Smooth muscle cell (in vitro differentiated cells): ENCODE data around the gene MISP. TPM values are rescaled to one million over a fixed set of nuclear protein-coding genes. Genes with fewer than 3 reads are reported as not detected.

Experiments used
- DNase-seq: peaks from one replicate; lab custom pipeline; 2025; ENCODE audit not compliant: unreplicated experiment; lab: John Stamatoyannopoulos, UW
- H2AFZ ChIP-seq: fragments of 200-600 bp; sonication (generic); 2 replicates; pipeline ENCODE4 v1.6.0; 2016; ENCODE audit warnings: antibody characterized with exemption, low read depth, mild to moderate bottlenecking
- H3F3A ChIP-seq: fragments of 200-600 bp; sonication (generic); 2 replicates; pipeline ENCODE4 v1.6.0; 2017; ENCODE audit warnings: antibody characterized with exemption, low read depth
- H3K27ac ChIP-seq: fragments of 200-600 bp; sonication (generic); 2 replicates; pipeline ENCODE4 v1.5.1; 2016; ENCODE audit warnings: low read depth, mild to moderate bottlenecking
- H3K27me3 ChIP-seq: fragments of 200-600 bp; sonication (generic); 2 replicates; pipeline ENCODE4 v1.6.1; 2016; ENCODE audit warnings: low read depth, mild to moderate bottlenecking
- H3K36me3 ChIP-seq: fragments of 200-600 bp; sonication (generic); 2 replicates; pipeline ENCODE4 v1.5.1; 2016; ENCODE audit warnings: low read depth
- H3K4me1 ChIP-seq: fragments of 200-600 bp; sonication (generic); 2 replicates; pipeline ENCODE4 v1.5.1; 2016; ENCODE audit warnings: low read depth
- H3K4me2 ChIP-seq: fragments of 200-600 bp; sonication (generic); 2 replicates; pipeline ENCODE4 v1.6.0; 2016; ENCODE audit warnings: mild to moderate bottlenecking
- H3K4me3 ChIP-seq: fragments of 200-600 bp; sonication (generic); 2 replicates; pipeline ENCODE4 v1.5.1; 2016; ENCODE audit warnings: mild to moderate bottlenecking
- H3K79me2 ChIP-seq: fragments of 200-600 bp; sonication (generic); 2 replicates; pipeline ENCODE4 v1.6.0; 2016; ENCODE audit warnings: low read depth, mild to moderate bottlenecking
- H3K9ac ChIP-seq: fragments of 200-600 bp; sonication (generic); 2 replicates; pipeline ENCODE4 v1.6.0; 2016; ENCODE audit warnings: low read depth
- H3K9me3 ChIP-seq: fragments of 200-600 bp; sonication (generic); replicated peaks from 2 replicates; pipeline ENCODE4 v1.5.1; 2016; ENCODE audit warnings: low read depth
- H4K20me1 ChIP-seq: fragments of 200-600 bp; sonication (generic); 2 replicates; pipeline ENCODE4 v1.6.0; 2016; ENCODE audit warnings: low read depth
- WGBS: methylation state at CpG from one replicate; pipeline ENCODE4 v1.1.7; 2016; ENCODE audit warnings: low lambda C conversion rate; 5-methylcytosine and 5-hydroxymethylcytosine counted together
- polyA plus RNA-seq: library from polyadenylated mRNA; unstranded; fragments of >200 nt; fragmentation: Nextera tagmentation; extraction: Ambion mirVana; gene quantifications from 2 replicates; pipeline ENCODE4 v1.2.1, GENCODE V29; 2016
- total RNA-seq: library from RNA; depleted of rRNA; stranded (reverse); fragments of >200 nt; gene quantifications from 2 replicates; pipeline ENCODE4 v1.2.3, GENCODE V29; 2014
- TF ChIP-seq, protein P1 (sequence below): fragments of 200-600 bp; sonication (generic); IDR thresholded peaks from 2 replicates; pipeline ENCODE4 v1.5.1; 2017; ENCODE audit warnings: borderline replicate concordance, mild to moderate bottlenecking, antibody characterized with exemption; ENCODE audit not compliant: insufficient read depth, poor library complexity, severe bottlenecking

The MISP gene
- total and polyA plus RNA-seq, 2 experiments from 2014 or later, result 1.2 to 1.7 TPM

DNA sequence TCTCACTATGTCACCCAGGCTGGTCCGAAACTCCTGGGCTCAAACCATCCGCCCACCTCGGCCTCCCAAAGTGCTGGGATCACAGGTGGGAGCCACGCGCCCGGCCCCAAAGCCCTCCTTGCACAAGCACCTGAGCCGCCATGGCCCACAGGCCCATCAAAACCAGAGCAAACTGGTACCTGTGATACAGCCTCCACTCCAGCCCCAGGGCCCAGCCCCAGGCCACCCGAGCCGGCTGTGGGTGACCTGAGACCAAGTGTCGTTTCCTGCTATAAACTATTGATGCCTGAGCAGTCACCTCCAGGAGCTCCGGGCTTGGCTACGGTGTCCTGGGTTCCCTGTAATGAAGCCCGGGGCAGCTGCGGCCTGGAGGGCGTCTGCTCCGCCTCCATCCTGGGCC lies 36.6 kb downstream of the MISP start:
- no peaks in the 10 kb centered on the region for H3K36me3 ChIP-seq

DNA sequence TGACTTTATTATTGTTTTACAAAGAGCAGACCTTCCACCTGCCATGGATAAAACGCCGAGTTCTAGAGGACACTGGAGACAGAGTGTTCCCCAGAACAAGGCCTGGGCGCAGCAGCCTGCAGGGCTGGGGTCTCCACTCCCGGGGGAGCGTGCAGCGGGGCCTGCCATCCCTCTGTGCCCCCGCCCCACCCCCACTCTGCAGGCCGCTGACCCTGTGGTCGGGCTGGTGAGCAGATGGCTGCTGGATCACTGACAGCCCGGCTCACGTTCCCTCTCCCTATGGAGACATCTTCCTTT lies 37.7 kb downstream of the MISP start:
- Histone ChIP-seq H2AFZ (peak overlapping the region; percentile 89), H4K20me1 (no peaks in the 10 kb centered on the region), H3K4me3 (no peak overlapping the region), H3K4me2 (peak overlapping the region; percentile 30), H3K36me3 (no peaks in the 10 kb centered on the region), H3K27me3 (no peaks in the 10 kb centered on the region), H3K9ac (no peak overlapping the region), H3K4me1 (peaks cover 13% of the 10 kb centered on the region), H3K27ac (peak overlapping the region; percentile 52), H3F3A (no peaks in the 10 kb centered on the region), H3K79me2 (no peaks in the 10 kb centered on the region), H3K9me3 (no peaks in the 10 kb centered on the region)
- 89% methylated on average over 11 of the region's 11 CpGs for WGBS
- DNase-seq, result no peak
- TF ChIP-seq, protein P1, sequence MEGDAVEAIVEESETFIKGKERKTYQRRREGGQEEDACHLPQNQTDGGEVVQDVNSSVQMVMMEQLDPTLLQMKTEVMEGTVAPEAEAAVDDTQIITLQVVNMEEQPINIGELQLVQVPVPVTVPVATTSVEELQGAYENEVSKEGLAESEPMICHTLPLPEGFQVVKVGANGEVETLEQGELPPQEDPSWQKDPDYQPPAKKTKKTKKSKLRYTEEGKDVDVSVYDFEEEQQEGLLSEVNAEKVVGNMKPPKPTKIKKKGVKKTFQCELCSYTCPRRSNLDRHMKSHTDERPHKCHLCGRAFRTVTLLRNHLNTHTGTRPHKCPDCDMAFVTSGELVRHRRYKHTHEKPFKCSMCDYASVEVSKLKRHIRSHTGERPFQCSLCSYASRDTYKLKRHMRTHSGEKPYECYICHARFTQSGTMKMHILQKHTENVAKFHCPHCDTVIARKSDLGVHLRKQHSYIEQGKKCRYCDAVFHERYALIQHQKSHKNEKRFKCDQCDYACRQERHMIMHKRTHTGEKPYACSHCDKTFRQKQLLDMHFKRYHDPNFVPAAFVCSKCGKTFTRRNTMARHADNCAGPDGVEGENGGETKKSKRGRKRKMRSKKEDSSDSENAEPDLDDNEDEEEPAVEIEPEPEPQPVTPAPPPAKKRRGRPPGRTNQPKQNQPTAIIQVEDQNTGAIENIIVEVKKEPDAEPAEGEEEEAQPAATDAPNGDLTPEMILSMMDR, result no peak

More for the DNA sequence above, 36.6 kb downstream of the MISP start:
- peaks cover 21% of the 10 kb centered on the region for H3K4me1 ChIP-seq
- H3K27ac ChIP-seq, result no peak overlapping the region
- no peak overlapping the region for H3K4me2 ChIP-seq
- no peak overlapping the region for H2AFZ ChIP-seq
- no peaks in the 10 kb centered on the region for H3K27me3 ChIP-seq
- H3K9ac ChIP-seq, result no peak overlapping the region
- no peaks in the 10 kb centered on the region for H3K9me3 ChIP-seq
- WGBS, result 89% methylated on average over 16 of the region's 16 CpGs
- H3K79me2 ChIP-seq, result no peaks in the 10 kb centered on the region
- TF ChIP-seq, protein P1, result no peak
- no peak for DNase-seq
- H3K4me3 ChIP-seq, result no peak overlapping the region
- no peaks in the 10 kb centered on the region for H4K20me1 ChIP-seq
- H3F3A ChIP-seq, result no peaks in the 10 kb centered on the region

DNA sequence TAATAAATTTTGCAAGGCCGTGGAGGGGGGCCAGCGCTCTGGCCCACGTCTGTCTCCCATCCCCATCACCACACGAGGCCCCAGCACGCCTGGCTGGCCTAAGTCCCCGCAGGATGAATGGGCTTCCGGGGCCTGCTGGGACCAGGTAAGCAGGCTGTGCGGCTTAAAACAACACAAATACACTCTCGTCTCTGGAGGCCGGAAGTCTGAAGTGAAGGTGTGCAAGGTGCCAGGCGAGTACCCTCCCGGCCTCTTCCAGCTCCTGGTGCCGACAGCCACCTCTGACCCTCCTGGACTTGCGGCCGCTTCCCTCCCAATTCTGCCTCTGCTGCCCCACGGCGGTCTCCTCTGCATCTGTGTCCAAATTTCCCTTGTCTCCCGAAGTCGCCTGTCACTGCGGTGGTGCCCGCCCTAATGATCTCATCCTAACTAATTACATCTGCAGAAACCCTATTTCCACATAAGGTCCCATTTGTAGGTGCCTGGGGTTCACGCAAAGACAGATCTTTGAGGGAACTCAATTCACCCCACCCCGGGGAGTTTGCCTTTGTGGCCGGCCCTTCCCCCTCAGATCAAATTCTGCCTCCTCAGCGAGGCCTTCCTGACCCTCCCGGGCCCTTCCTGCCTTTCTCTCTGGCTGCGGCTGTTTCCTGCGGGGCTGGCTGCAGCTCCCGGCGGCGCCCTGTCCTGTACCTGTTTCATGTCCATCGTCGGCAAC lies 38.2 kb downstream of the MISP start:
- Histone ChIP-seq H3K4me3 (no peak overlapping the region), H3K4me1 (peaks cover 13% of the 10 kb centered on the region), H2AFZ (peak overlapping the region; percentile 89), H3K4me2 (peak overlapping the region; percentile 30), H3K27ac (peak overlapping the region; percentile 52), H3K27me3 (no peaks in the 10 kb centered on the region), H3K36me3 (no peaks in the 10 kb centered on the region), H3F3A (no peaks in the 10 kb centered on the region), H4K20me1 (no peaks in the 10 kb centered on the region), H3K79me2 (no peaks in the 10 kb centered on the region), H3K9ac (no peak overlapping the region), H3K9me3 (no peaks in the 10 kb centered on the region)
- no peak for DNase-seq
- TF ChIP-seq, protein P1, result no peak
- 42% methylated on average over 31 of the region's 33 CpGs for WGBS

DNA sequence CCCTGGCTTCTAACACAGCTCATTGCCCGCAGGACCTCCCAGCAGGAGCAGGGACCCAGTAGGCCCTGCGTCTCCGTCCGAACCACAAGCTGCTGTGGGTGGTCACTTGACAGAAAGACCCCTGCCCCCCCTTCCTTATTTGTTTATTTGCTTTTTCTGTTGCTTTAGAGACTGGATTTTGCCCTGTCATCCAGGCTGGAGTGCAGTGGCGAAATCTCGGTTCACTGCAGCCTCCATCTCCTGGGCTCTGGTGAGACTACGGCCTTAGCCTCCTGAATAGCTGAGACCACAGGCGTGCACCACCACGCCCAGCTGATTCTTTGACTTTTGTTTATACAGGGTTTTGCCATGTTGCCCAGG lies 38.8 kb downstream of the MISP start:
- H3K4me1 ChIP-seq, result peaks cover 13% of the 10 kb centered on the region
- no peak overlapping the region for H3K9ac ChIP-seq
- no peak overlapping the region for H3K4me3 ChIP-seq
- no peaks in the 10 kb centered on the region for H3K36me3 ChIP-seq
- H3F3A ChIP-seq, result no peaks in the 10 kb centered on the region
- 66% methylated on average over 9 of the region's 9 CpGs for WGBS
- H4K20me1 ChIP-seq, result no peaks in the 10 kb centered on the region
- TF ChIP-seq, protein P1, result no peak
- H3K4me2 ChIP-seq, result peak overlapping the region; percentile 30
- no peaks in the 10 kb centered on the region for H3K9me3 ChIP-seq
- peak overlapping the region; percentile 89 for H2AFZ ChIP-seq
- H3K79me2 ChIP-seq, result no peaks in the 10 kb centered on the region
- peak overlapping the region; percentile 52 for H3K27ac ChIP-seq
- no peak for DNase-seq
- no peaks in the 10 kb centered on the region for H3K27me3 ChIP-seq
